Right renal pelvis (tissue), 4 donors: ENCODE measurements around the gene CAPN9. TPM values are rescaled to one million over a fixed set of nuclear protein-coding genes. Genes with fewer than 3 reads are reported as not detected.

Experiments used
- DNase-seq, 4 donors: peaks; one replicate each; pipeline ENCODE4 v3.0.0-alpha.2; 2013; ENCODE audit warnings: low read depth in 4 of 4, low spot score in 3 of 4, missing footprints in 1 of 4
- polyA plus RNA-seq, 4 donors: library from polyadenylated mRNA; unstranded; fragments of 120-200 nt; gene quantifications; one replicate each; pipeline ENCODE4 v1.2.1, GENCODE V29; 2013; ENCODE audit not compliant: insufficient read length in 4 of 4

Gene CAPN9
- polyA plus RNA-seq, 4 donors = 0.35 to 2.5 (median 0.92) TPM

GRCh38 chr1:230744382-230744781 lies 2.8 kb upstream of the CAPN9 start:
- no peak for DNase-seq

- no peak for DNase-seq
These were observed 2.1 kb upstream of the CAPN9 start for GRCh38 chr1:230745071-230745470.

- DNase-seq = no peak
These were observed 571 bp upstream of the CAPN9 start for GRCh38 chr1:230746617-230747016.

- DNase-seq = no peak
These were observed 957 bp downstream of the CAPN9 start for GRCh38 chr1:230747890-230748800.

- DNase-seq = no peak
These were observed 2.0 kb downstream of the CAPN9 start for GRCh38 chr1:230749150-230749549.

- DNase-seq = no peak
These were observed 2.4 kb downstream of the CAPN9 start for GRCh38 chr1:230749635-230750034.

GRCh38 chr1:230750576-230750975 lies 3.4 kb downstream of the CAPN9 start:
- no peak for DNase-seq

- DNase-seq = no peak
These were observed 3.9 kb downstream of the CAPN9 start for GRCh38 chr1:230750986-230751625.

- no peak for DNase-seq
These were observed 5.2 kb downstream of the CAPN9 start for GRCh38 chr1:230752407-230752806.

- no peak for DNase-seq
These were observed 6.0 kb downstream of the CAPN9 start for GRCh38 chr1:230753191-230753585.

GRCh38 chr1:230753586-230754251 lies 6.5 kb downstream of the CAPN9 start:
- DNase-seq = no peak

- no peak for DNase-seq
These were observed 7.6 kb downstream of the CAPN9 start for GRCh38 chr1:230754796-230755195.

- no peak for DNase-seq
These were observed 10.9 kb downstream of the CAPN9 start for GRCh38 chr1:230757856-230758708.

GRCh38 chr1:230758709-230759368 lies 11.7 kb downstream of the CAPN9 start:
- DNase-seq = peak in 2 of 4 donors; percentile 43 to 56

GRCh38 chr1:230759369-230760065 lies 12.3 kb downstream of the CAPN9 start:
- DNase-seq = no peak

GRCh38 chr1:230760360-230760827 lies 13.2 kb downstream of the CAPN9 start:
- no peak for DNase-seq

- DNase-seq = no peak
These were observed 14.4 kb downstream of the CAPN9 start for GRCh38 chr1:230761443-230762167.

GRCh38 chr1:230763927-230764591 lies 16.9 kb downstream of the CAPN9 start:
- DNase-seq = no peak
